ENCODE measurements around the gene CDS2. TPM values are rescaled to one million over a fixed set of nuclear protein-coding genes. Genes with fewer than 3 reads are reported as not detected.
A peak's percentile ranks its signal among the peaks of the same experiment; 100 is the strongest.

Gene CDS2
- total and polyA plus RNA-seq, 2 of the 13 experiments (the other 11 are each of a cell fraction or from before 2014, with no cell fraction given) = 81.3 to 153 TPM

DNA sequence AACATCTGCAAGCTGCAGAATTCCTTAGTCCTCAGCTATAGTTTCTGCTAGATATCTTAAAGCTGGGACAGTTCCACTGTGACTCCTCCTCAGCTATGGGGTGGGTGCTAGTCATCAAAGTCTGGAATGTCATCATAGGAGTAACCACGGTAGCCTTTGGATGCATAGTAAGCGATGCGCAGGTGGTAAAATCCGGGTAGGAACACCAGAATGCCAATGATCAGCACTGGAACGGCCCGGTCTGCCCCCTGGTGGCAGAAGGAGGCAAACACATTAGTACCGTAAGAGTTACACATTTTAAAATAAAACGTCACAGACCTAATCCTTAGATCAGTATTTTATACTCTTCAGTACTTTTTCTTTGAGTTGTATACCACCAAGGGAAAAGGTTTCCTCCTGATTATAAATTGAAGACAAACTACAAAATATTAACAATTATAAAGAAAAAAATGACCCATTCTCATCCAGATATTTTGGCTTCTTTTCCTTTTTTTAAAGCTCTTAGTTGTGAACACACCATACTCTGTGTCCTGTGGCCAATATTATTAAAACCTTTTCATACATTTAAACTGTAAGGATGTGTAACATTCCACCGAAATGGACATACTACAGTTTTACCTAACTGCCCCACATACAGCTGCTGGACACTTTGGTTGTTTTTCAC, 26.0 kb upstream of the CDS2 start:
- Histone ChIP-seq H3K79me2 (ENCODE audit: insufficient read depth, low read length) (peaks cover 6% of the 10 kb centered on the region), H3K4me1 (ENCODE audit: insufficient read depth, low read length) (no peaks in the 10 kb centered on the region), H4K20me1 (ENCODE audit: insufficient read depth, low read length) (no peaks in the 10 kb centered on the region), H3K9ac (ENCODE audit: insufficient read depth, low read depth, low read length) (no peak overlapping the region), H2AFZ (ENCODE audit: low read length) (no peak overlapping the region), H3K27me3 (ENCODE audit: control insufficient read depth in 1 of 2, insufficient read depth in 2 of 2, low read length in 2 of 2) (no peaks in the 10 kb centered on the region), H3K4me2 (ENCODE audit: low read depth, low read length) (no peak overlapping the region), H3K4me3 (replicated peaks in 1 of 3; ENCODE audit: insufficient read depth in 1 of 3, low read depth in 2 of 3, low read length in 3 of 3) (no peak overlapping the region), H3K27ac (ENCODE audit: extremely low read length, insufficient read depth, low read length) (no peak overlapping the region), H3K36me3 (replicated peaks in 1 of 2; ENCODE audit: control insufficient read depth in 1 of 2, insufficient read depth in 2 of 2, low read length in 2 of 2) (peaks cover 22 to 84% of the 10 kb centered on the region in 2 experiments), H3K9me3 (ENCODE audit: low read length) (no peaks in the 10 kb centered on the region)
- in situ Hi-C loops (cut with HindIII; ENCODE audit: extremely low pct_ligation_motif_present, low pct_unique_long_range_greater_than_20kb) (loop anchor here (10.0 kb wide), 1 partner anchor 106 kb away; no protein-coding TSS in a partner anchor), intact Hi-C loops (cut with micrococcal nuclease; ENCODE audit: unreplicated experiment) (loop anchor here (1.0 to 2.0 kb wide), 4 partner anchors 45 to 494 kb away; no protein-coding TSS in a partner anchor)
- ChIA-PET POLR2A (interaction anchor here (0.8 to 1.1 kb wide), 2 partner anchors 19 to 26 kb away, joined by 3 read pairs; partner anchors contain the start of genes CDS2 and PCNA), CTCF (ENCODE audit: low intra/inter-chr PET ratio, low total read pairs) (interaction anchor here (0.7 to 1.5 kb wide), 6 partner anchors 44 to 360 kb away, joined by 3 to 17 read pairs (median 6); no protein-coding TSS in a partner anchor)
- peak; percentile 63 for DNase-seq (ENCODE audit: low spot score)
- FAIRE-seq = peak; percentile 88
- no TSS peak for BruUV-seq (replicated peaks)
- peak; percentile 81 for ATAC-seq
- 26% methylated on average over 9 of the region's 9 CpGs for WGBS (ENCODE audit: low lambda C conversion rate)
- TF ChIP-seq ZNF777 (CRISPR knock-in tag; IDR thresholded peaks at IDR 0.05) = no peak
- no peak for TF ChIP-seq PHF5A (CRISPR knock-in tag; IDR thresholded peaks at IDR 0.05; ENCODE audit: low read depth, unreplicated experiment)
- no peak for TF ChIP-seq ZNF891 (CRISPR knock-in tag; IDR thresholded peaks at IDR 0.05)
- TF ChIP-seq, protein P1, sequence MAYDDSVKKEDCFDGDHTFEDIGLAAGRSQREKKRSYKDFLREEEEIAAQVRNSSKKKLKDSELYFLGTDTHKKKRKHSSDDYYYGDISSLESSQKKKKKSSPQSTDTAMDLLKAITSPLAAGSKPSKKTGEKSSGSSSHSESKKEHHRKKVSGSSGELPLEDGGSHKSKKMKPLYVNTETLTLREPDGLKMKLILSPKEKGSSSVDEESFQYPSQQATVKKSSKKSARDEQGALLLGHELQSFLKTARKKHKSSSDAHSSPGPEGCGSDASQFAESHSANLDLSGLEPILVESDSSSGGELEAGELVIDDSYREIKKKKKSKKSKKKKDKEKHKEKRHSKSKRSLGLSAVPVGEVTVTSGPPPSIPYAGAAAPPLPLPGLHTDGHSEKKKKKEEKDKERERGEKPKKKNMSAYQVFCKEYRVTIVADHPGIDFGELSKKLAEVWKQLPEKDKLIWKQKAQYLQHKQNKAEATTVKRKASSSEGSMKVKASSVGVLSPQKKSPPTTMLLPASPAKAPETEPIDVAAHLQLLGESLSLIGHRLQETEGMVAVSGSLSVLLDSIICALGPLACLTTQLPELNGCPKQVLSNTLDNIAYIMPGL (CRISPR knock-in tag; IDR thresholded peaks at IDR 0.05; ENCODE audit: borderline replicate concordance in 1 of 2, low read depth in 1 of 2) = peak in 1 of 2 experiments; percentile 69; a peak in 1 of 4 replicates
- TF ChIP-seq MEF2D (CRISPR knock-in tag; IDR thresholded peaks at IDR 0.05) = no peak
- no peak for TF ChIP-seq ZNF260 (CRISPR knock-in tag; IDR thresholded peaks at IDR 0.05; ENCODE audit: borderline replicate concordance, low read depth)
- TF ChIP-seq NR3C1 (CRISPR knock-in tag; IDR thresholded peaks at IDR 0.05) = no peak
- TF ChIP-seq, protein P2, sequence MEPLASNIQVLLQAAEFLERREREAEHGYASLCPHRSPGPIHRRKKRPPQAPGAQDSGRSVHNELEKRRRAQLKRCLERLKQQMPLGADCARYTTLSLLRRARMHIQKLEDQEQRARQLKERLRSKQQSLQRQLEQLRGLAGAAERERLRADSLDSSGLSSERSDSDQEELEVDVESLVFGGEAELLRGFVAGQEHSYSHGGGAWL (CRISPR knock-in tag; IDR thresholded peaks at IDR 0.05) = no peak
- TF ChIP-seq ZSCAN9 (CRISPR knock-in tag; IDR thresholded peaks at IDR 0.05; ENCODE audit: borderline replicate concordance) = 0 out of 2 replicates have a peak, but pooled peaks have one; percentile 56
- TF ChIP-seq ZNF12 (CRISPR knock-in tag; IDR thresholded peaks at IDR 0.05) = no peak
- peak; percentile 82; the same call in 1 of the 2 replicates for TF ChIP-seq REPIN1 (CRISPR knock-in tag; IDR thresholded peaks at IDR 0.05; ENCODE audit: borderline replicate concordance, low read depth)
- 0 out of 2 replicates have a peak, but pooled peaks have one; percentile 12 for TF ChIP-seq ZNF547 (CRISPR knock-in tag; IDR thresholded peaks at IDR 0.05)
- TF ChIP-seq, protein P3, sequence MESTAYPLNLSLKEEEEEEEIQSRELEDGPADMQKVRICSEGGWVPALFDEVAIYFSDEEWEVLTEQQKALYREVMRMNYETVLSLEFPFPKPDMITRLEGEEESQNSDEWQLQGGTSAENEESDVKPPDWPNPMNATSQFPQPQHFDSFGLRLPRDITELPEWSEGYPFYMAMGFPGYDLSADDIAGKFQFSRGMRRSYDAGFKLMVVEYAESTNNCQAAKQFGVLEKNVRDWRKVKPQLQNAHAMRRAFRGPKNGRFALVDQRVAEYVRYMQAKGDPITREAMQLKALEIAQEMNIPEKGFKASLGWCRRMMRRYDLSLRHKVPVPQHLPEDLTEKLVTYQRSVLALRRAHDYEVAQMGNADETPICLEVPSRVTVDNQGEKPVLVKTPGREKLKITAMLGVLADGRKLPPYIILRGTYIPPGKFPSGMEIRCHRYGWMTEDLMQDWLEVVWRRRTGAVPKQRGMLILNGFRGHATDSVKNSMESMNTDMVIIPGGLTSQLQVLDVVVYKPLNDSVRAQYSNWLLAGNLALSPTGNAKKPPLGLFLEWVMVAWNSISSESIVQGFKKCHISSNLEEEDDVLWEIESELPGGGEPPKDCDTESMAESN (CRISPR knock-in tag; conservative IDR thresholded peaks at IDR 0.05) = 0 out of 2 replicates have a peak, but pooled peaks have one; percentile 40
- TF ChIP-seq NPAS2 (CRISPR knock-in tag; IDR thresholded peaks at IDR 0.05; ENCODE audit: borderline replicate concordance) = no peak
- no peak for TF ChIP-seq ZNF839 (CRISPR knock-in tag; IDR thresholded peaks at IDR 0.05; ENCODE audit: borderline replicate concordance)
- TF ChIP-seq, protein P4, sequence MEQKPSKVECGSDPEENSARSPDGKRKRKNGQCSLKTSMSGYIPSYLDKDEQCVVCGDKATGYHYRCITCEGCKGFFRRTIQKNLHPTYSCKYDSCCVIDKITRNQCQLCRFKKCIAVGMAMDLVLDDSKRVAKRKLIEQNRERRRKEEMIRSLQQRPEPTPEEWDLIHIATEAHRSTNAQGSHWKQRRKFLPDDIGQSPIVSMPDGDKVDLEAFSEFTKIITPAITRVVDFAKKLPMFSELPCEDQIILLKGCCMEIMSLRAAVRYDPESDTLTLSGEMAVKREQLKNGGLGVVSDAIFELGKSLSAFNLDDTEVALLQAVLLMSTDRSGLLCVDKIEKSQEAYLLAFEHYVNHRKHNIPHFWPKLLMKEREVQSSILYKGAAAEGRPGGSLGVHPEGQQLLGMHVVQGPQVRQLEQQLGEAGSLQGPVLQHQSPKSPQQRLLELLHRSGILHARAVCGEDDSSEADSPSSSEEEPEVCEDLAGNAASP (CRISPR knock-in tag; IDR thresholded peaks at IDR 0.05; ENCODE audit: borderline replicate concordance) = peak; percentile 26; the same call in 1 of the 2 replicates
- TF ChIP-seq ZMYM3 (CRISPR knock-in tag; IDR thresholded peaks at IDR 0.05) = no peak
- no peak for TF ChIP-seq CHCHD3 (CRISPR knock-in tag; IDR thresholded peaks at IDR 0.05)

Measured in HepG2 (cell line).